GM21723 (cell line): ENCODE measurements around the gene KRTAP3-1.

Source experiments
- ATAC-seq: cut with Tn5 transposase; IDR thresholded peaks from one replicate; pipeline ENCODE4 v1.9.1; 2021; ENCODE audit warnings: mild to moderate bottlenecking, moderate library complexity; ENCODE audit not compliant: unreplicated experiment

KRTAP3-1 gene

DNA sequence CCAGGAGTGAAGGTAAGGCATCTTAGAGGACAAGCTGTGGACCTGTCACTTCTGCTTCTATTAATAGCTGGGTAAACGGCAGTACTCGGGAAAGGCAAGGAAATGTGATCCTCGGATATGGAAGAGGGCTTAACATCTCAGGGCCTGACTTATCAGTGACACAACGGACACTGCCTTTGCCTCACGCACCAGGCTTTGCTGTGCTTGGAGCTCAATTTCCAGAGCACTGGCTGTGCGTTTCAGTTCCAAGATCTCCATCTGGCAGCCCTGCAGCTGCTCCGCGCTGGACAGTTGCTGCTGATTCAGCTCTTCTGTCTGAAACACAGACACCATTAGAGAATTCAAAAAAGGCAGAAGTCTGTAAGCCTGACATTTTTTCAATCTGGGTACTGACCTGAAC, 28.3 kb downstream of the KRTAP3-1 start:
- no peak for ATAC-seq

DNA sequence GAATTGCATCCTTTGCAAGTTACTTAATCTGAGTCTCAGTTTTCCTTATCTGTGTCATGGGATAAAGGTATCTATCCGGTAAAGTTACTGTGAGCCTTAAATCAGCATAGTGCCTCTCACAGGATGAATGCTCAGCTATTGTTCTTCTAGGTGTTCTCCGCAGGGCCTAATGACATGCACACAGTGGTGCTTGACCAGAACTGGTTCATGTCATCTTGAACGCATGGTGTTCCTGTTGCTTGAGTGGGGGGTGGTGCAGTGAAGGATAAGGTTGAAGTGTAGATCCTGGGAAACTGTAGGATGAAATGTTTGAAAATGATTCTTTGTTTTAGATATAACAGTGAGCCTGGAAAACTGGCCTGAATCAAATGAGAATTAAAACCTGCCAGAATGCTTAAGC, 28.8 kb downstream of the KRTAP3-1 start:
- no peak for ATAC-seq

DNA sequence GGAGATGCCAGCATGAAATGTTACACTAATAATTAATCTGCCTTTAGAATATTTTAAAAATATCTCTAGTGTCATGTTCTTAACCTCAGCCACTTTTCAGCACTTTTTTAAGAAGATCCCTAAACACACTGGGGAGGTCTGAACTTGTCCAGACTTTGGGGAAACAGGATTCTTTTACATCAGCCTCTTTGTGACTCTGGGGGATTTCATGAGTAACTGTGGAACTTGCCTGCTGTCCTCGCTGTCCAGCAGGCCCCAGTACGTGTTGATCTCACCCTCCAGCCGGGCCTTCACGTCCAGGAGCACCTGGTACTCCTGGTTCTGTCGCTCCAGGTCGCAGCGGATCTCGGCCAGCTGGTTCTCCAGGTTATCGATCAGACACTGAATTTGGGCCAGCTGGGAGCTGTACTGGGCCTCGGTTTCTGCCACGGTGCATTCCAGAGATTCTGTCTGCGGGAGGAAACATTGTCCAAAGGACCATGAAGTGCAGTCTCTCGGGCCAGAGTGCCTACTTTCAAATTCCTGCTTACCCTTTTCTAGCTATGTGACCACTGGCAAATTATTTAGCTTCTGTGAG, 30.3 kb downstream of the KRTAP3-1 start:
- no peak for ATAC-seq

DNA sequence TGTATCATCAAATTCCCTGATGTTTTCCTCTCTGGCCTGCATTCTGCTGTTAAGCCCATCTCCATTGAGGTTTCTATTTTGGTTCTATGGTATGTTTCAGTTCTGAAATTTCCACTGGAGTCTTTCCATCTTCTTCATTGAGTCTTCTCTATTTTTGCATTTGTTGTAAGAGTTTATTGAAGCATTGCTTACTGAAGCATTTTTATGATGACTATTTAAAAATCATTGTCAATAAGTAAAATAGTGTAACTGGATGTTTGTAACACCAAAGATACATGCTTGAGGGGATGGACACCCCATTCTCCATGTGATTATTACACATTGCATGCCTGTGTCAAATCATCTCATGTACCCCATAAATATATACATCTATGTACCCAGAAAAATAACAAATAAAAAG, 33.4 kb downstream of the KRTAP3-1 start:
- no peak for ATAC-seq

DNA sequence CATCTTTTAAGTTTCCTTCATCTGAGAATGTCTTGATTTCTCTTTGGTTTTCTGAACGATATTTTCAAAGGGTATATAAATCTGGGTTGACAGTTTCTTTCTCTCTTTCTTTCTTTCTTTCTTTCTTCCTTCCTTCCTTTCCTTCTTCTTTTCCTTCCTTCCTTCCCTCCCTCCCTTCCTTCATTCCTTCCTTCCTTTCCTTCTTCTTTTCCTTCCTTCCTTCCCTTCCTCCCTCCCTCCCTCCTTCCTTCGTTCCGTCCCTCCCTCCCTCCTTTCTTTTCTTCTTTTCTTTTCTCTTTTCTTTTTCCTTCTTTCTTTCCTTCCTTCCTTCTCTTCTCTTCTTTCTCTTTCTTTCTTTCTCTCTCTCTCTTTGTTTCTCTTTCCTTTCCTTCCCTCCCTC, 34.6 kb downstream of the KRTAP3-1 start:
- no peak for ATAC-seq

DNA sequence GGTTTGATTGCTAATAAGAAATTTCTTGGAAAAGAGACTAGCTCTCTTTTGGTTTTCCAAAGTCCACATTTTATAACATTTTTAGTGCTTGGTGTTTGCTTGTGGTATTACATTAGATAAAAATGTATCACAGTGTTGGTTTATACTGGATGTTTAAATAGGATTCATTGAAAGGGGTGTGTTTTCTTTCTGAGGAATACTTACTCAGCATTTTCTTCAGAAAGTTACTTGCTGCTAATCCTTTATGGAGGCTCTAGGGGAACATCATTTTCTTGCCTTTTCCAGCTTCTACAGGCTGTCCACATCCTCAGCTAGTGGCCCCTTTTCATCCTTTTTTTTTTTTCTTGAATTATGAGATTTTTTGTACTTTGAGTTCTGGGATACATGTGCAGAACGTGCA, 41.3 kb downstream of the KRTAP3-1 start:
- ATAC-seq, result no peak

DNA sequence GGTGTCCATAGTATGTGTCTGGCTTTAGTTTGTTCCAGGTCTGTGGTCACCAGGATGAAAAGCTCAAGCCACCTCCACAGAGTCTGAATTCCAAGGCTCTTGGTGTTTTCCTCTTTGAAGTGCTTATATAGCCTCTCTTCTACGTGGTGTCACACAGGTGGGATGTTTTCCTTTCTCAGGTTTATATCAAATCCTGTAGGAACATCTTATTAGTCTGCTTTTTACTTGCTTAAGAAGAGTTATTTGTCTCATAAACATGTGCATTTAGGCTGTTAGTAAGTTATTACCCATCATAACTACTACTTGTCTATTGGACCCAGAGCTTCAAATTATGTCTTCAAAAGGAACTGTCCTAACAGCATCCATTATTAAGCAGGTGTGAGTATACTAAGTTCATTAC, 42.1 kb downstream of the KRTAP3-1 start, which contains the start of gene KRT39:
Gene KRT39, minus strand, starts transcription at position 101 of the 400 bp plus-strand sequence. Its CDS starts 92 bp downstream, at position 9.
- ATAC-seq, result no peak

DNA sequence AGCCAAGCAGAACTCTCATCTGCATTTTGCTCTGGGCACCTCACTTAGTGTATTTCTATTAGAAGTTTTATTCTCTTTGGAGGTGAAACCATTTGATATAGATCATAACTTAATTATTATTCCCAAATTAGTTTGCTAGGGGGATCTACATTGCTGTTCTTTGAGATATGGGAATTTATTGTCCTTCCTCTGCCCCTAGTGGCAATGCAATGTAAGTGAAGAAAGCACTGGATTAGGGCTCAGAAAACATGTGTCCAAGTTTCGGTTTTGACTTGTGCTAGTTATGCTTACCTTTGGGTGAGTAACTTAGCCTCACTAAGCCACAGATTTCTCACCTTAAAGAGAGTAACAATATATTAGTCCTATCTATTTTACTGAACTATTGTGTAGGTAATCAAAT, 45.1 kb downstream of the KRTAP3-1 start:
- ATAC-seq, result no peak

DNA sequence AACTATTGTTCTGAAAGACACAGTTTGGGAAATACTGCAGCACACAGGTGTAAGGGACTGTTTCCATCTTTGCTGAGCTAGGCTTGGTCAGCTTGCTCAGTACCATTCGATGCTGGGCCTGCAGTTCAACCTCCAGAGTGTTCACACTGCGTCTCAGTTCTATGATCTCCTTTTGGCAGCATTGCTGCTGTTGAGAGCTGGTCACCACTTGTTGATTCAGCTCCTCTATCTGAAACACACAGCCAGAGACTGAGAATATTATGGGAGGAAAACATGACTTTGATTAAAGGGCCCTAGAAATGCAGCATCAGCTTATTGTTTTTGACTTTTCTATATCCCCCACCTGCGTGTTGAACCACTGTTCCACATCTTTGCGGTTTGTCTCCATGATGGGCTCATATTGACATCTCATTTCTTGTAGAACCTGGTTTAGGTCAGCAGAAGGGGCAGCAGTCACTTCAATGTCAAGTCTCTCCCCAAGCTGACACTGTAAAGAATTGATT, 46.8 kb downstream of the KRTAP3-1 start:
- ATAC-seq, result no peak

DNA sequence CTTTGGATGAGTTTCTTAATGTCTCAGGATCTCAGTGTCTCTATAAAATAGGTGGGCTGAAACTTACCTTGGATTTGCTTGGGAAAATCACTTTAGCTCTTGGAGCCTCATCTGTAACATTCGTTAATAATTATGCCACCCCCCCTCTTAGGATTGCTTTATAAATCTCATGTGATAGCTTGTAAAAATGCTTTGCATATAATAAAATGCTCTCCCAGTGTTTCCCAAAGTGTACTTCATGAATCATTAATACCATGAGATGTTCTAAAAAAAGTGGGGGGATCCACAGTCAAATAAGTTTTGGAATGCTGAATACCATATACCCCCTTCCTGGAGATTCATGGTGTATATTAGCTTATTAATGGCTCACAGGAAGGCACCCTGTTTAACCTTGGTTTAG, 47.3 kb downstream of the KRTAP3-1 start:
- no peak for ATAC-seq

DNA sequence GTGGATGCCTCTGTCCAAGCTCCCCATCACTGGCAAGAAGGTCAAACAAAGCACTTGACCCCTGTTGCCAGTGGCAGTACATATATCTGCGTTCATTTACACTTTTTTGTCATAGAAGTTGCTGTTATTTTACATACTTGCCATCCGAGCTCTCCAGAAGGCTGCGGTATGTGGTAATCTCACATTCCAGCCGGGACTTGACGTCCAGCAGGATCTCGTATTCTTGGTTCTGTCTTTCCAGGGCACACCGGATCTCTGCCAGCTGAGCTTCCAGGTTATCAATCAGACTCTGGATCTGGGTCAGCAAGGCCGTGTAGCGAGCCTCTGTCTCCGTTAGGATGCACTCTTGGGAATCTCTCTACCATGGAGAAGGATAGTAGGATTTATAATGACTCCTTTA, 48.8 kb downstream of the KRTAP3-1 start:
- no peak for ATAC-seq
